ENCODE measurements around the gene TPSD1.
"Not testable (repeated sequence)": the region's sequence is repeated elsewhere in the genome, so short reads cannot be mapped to it uniquely, and the experiment has no call there.

The TPSD1 gene

DNA sequence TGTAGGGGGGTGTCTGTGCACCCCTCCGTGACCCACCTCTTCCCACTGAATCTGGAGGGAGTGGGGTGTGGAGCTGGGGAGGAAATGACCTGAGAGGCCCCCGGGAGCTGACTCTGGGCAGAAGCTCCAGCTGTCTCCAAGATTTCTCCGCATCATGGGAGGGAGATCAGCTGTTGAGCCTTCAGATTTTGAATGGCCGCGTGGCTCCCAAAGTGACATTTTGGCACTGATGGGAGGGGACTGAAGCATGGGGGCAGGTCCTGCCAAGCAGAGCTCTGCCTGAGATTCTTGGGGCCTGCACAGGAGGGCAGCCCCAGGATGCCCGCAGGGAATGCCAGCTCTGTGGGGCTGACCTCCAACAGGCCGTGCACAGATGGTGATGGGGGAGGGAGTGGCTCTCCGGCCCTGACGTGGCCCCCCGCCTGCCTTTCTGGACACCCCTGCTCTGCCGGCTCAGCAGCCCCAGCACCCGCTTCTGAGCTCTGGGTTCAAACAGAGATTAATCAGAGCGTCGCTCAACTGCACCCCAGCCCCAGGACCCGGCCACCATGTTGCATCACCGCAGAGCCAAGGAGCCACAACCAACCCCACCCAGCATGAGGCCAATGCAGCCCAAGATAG, 28.2 kb downstream of the TPSD1 start:
- no peaks in the 10 kb centered on the region for H3K4me1 ChIP-seq (ENCODE audit: control insufficient read depth, insufficient read depth, low read length, unreplicated experiment)

DNA sequence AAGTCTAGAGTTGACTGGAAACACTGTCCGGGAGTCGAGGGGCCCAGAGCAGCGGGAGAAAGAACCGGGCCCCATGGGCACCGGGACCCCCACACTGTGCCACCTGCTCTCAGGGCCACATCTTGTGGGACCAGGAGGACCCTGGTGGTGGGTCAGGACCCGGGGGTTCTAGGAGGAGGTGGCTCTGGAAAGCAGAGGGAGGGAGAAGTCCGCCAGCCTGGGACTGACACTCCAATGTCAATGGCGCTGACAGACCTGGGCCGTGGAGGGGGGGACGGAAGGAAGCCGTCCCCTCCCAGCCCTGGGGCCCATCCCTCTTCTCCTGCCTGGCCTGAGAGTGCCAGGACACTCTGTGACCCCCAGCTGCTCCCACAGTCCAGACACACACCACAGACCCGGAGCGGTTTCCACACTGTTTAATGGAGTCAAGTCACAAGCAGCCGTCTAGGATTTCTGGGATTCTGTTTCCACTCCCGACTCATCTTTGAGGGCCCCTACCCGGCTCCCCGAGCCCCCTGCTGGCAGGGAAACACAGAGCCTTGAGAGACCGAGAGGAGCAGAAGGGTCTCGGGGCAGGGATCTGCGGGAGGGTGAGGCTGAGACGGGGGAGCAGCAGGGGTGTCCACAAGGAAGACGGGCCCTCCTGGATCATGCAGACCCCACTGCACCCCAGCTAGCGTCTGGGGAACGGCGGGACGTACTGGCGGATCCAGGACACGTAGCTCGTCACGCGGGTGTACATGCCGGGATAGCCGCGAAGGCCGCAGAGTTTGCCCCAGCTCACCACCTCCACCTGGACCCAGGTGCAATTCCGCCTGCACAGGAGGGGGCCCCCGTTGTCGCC, 30.0 kb downstream of the TPSD1 start:
- Histone ChIP-seq H3K27ac (ENCODE audit: low read depth, low read length) (no peak overlapping the region), H3K79me2 (ENCODE audit: control insufficient read depth, insufficient read depth, low read length, unreplicated experiment) (no peaks in the 10 kb centered on the region), H3K36me3 (ENCODE audit: insufficient read depth, low read length) (no peaks in the 10 kb centered on the region), H3K4me3 (ENCODE audit: low read depth, low read length) (no peak overlapping the region), H3K4me1 (ENCODE audit: control insufficient read depth, insufficient read depth, low read length, unreplicated experiment) (no peaks in the 10 kb centered on the region), H2AFZ (ENCODE audit: low read length, unreplicated experiment) (no peak overlapping the region), H3K27me3 (ENCODE audit: insufficient read depth, low read length) (peaks cover 57% of the 10 kb centered on the region)

More for the DNA sequence above, 28.2 kb downstream of the TPSD1 start:
- Histone ChIP-seq H3K27ac (ENCODE audit: low read depth, low read length) (no peak overlapping the region), H3K4me3 (ENCODE audit: low read depth, low read length) (no peak overlapping the region), H3K36me3 (ENCODE audit: insufficient read depth, low read length) (no peaks in the 10 kb centered on the region), H2AFZ (ENCODE audit: low read length, unreplicated experiment) (no peak overlapping the region), H3K27me3 (ENCODE audit: insufficient read depth, low read length) (peaks cover 54% of the 10 kb centered on the region), H3K79me2 (ENCODE audit: control insufficient read depth, insufficient read depth, low read length, unreplicated experiment) (no peaks in the 10 kb centered on the region)

DNA sequence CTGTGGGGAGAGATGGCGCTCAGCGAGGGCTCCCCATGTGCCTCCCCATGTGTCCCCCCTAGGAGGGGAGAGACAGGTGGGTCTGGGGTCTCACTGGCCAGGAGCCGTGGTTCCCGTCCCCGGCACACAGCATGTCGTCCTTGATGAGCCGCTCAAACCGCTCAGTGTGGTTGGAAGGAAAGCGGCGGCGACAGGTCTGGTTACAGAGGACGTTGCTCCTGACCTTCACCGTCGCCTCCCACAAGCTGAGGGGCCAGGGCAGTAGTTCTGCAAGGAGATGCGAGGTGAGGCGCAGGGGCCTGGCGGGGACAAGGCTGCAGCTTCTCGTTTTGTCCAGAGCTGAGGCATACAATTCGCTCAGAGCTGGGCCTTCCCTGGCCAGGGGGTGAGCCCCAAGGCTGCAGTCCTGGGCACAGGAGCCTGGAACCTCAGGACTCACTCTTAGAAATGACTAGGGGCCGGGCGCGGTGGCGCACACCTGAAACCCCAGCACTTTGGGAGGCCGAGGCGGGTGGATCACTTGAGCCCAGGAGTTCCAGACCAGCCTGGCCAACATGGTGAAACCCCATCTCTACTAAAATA, 30.7 kb downstream of the TPSD1 start:
- H3K79me2 ChIP-seq (ENCODE audit: control insufficient read depth, insufficient read depth, low read length, unreplicated experiment), result no peaks in the 10 kb centered on the region
- H3K27ac ChIP-seq (ENCODE audit: low read depth, low read length), result no peak overlapping the region
- peaks cover 64% of the 10 kb centered on the region for H3K27me3 ChIP-seq (ENCODE audit: insufficient read depth, low read length)
- H3K36me3 ChIP-seq (ENCODE audit: insufficient read depth, low read length), result no peaks in the 10 kb centered on the region
- H3K4me3 ChIP-seq (ENCODE audit: low read depth, low read length), result no peak overlapping the region
- no peak overlapping the region for H2AFZ ChIP-seq (ENCODE audit: low read length, unreplicated experiment)
- no peaks in the 10 kb centered on the region for H3K4me1 ChIP-seq (ENCODE audit: control insufficient read depth, insufficient read depth, low read length, unreplicated experiment)

DNA sequence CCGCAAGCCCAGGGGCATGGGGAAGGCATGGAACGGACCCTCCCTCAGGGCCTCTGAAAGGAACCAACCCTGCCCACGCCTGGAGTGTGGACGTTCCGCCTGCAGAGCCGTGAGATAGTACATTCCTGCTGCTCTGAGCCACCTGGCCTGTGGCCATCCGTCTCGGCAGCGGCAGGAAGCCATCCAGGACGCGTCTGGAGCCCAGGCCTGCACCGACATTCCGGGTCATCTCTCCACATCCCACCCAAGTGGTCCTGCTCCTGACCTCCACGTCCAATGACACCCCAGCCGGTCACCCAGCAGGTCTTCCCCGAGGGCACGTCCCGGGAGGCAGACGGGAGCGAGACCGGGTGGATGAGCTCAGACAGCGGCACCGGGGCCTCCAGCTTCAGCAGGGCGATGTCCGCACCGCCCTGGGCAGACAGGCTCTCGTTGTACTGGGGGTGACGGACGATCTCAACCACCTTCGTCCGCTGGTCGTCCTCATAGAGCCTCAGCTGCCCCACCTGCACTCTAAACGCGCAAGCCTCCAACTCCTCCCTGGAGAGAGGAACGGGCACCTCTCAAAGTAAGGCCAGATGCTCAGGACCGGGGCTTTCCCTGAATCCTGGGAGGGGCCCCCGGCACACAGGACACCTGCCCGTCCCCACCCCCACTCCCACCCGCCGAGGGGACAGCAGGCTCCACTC, 32.3 kb downstream of the TPSD1 start:
- Histone ChIP-seq H2AFZ (ENCODE audit: low read length, unreplicated experiment) (no peak overlapping the region), H3K79me2 (ENCODE audit: control insufficient read depth, insufficient read depth, low read length, unreplicated experiment) (no peaks in the 10 kb centered on the region), H3K27ac (ENCODE audit: low read depth, low read length) (no peak overlapping the region), H3K4me1 (ENCODE audit: control insufficient read depth, insufficient read depth, low read length, unreplicated experiment) (no peaks in the 10 kb centered on the region), H3K36me3 (ENCODE audit: insufficient read depth, low read length) (no peaks in the 10 kb centered on the region), H3K4me3 (ENCODE audit: low read depth, low read length) (no peak overlapping the region), H3K27me3 (ENCODE audit: insufficient read depth, low read length) (peaks cover 66% of the 10 kb centered on the region)

DNA sequence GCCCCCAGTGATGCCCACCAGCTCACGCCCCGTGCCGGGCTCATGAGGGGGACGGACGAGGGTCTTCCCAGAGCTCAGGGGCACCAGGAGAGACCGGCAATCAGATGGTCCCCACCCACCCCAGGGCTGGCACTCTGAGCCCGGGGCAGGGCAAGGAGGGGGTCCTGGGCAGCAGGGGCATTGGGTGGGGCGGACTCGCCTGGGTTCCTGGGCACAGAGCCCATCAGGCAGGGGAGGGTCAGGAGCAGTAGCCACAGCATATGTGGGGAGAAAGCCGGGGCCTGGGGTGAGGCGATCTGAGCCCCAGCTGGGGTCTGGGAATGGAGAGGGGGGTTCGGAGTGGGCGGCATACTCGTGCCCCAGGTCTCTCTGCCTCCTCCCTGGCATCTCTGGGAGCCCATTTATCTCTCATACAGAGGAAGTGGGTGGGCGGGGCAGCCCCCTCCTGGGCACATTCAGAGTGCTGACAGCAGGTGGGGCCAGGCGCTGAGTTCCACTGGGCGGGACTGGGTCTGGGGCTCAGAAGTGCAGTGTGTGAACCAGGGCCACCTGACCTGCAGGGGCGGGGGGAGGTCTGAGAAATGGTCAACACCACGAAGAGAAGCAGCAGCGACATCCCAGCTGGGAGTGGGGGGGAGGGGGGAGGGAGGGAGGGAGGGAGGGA, 33.1 kb downstream of the TPSD1 start:
- Histone ChIP-seq H3K4me3 (ENCODE audit: low read depth, low read length) (no peak overlapping the region), H3K27me3 (ENCODE audit: insufficient read depth, low read length) (peaks cover 58% of the 10 kb centered on the region), H3K36me3 (ENCODE audit: insufficient read depth, low read length) (no peaks in the 10 kb centered on the region), H3K27ac (ENCODE audit: low read depth, low read length) (no peak overlapping the region), H3K79me2 (ENCODE audit: control insufficient read depth, insufficient read depth, low read length, unreplicated experiment) (no peaks in the 10 kb centered on the region), H2AFZ (ENCODE audit: low read length, unreplicated experiment) (no peak overlapping the region), H3K4me1 (ENCODE audit: control insufficient read depth, insufficient read depth, low read length, unreplicated experiment) (no peaks in the 10 kb centered on the region)

DNA sequence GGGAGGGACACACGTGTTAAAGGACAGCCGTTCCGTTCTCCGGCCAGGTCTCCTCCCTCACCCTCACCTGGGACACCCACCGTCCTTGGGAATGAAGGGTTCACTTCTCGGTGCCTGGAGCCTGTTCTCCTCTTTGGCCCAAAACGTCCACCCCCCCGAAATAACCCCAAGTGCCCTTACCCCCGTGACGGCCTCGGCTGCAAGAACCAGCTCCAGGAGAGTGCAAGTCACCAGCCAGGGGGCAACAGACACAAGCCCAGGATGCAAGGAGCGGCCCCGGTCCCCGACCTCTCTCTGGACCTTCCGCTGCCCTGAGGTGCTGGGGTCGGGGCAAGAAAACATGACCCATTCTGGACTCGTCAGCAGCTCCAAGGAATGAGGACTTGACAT, 33.6 kb downstream of the TPSD1 start:
- Histone ChIP-seq H3K27me3 (ENCODE audit: insufficient read depth, low read length) (peaks cover 57% of the 10 kb centered on the region), H3K27ac (ENCODE audit: low read depth, low read length) (no peak overlapping the region), H2AFZ (ENCODE audit: low read length, unreplicated experiment) (no peak overlapping the region), H3K36me3 (ENCODE audit: insufficient read depth, low read length) (no peaks in the 10 kb centered on the region), H3K4me3 (ENCODE audit: low read depth, low read length) (no peak overlapping the region), H3K4me1 (ENCODE audit: control insufficient read depth, insufficient read depth, low read length, unreplicated experiment) (no peaks in the 10 kb centered on the region), H3K79me2 (ENCODE audit: control insufficient read depth, insufficient read depth, low read length, unreplicated experiment) (no peaks in the 10 kb centered on the region)

DNA sequence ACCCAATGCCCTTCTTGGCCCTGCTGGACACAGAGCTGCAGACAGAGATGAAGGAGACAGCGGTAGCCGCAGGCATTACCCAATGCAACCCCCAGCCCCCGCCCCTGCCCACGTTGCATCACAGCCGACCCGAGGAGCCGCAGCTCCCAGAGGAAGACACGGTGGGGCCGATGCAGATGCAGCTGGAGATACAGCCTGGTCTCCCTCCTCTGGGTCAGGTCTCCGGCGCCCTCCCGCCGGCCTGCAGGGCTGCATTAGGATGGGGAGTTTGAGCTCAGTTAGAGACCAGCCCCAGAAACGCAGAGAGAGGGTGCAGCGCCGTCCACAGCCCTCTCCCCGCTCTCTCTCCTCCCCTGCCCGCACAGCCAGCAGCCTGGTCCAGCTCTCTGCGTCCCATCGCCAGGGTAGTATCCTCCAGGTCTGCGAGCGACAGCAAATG, 34.2 kb downstream of the TPSD1 start:
- Histone ChIP-seq H2AFZ (ENCODE audit: low read length, unreplicated experiment) (no peak overlapping the region), H3K79me2 (ENCODE audit: control insufficient read depth, insufficient read depth, low read length, unreplicated experiment) (no peaks in the 10 kb centered on the region), H3K27ac (ENCODE audit: low read depth, low read length) (no peak overlapping the region), H3K4me3 (ENCODE audit: low read depth, low read length) (no peak overlapping the region), H3K27me3 (ENCODE audit: insufficient read depth, low read length) (peaks cover 57% of the 10 kb centered on the region), H3K4me1 (ENCODE audit: control insufficient read depth, insufficient read depth, low read length, unreplicated experiment) (no peaks in the 10 kb centered on the region), H3K36me3 (ENCODE audit: insufficient read depth, low read length) (no peaks in the 10 kb centered on the region)

DNA sequence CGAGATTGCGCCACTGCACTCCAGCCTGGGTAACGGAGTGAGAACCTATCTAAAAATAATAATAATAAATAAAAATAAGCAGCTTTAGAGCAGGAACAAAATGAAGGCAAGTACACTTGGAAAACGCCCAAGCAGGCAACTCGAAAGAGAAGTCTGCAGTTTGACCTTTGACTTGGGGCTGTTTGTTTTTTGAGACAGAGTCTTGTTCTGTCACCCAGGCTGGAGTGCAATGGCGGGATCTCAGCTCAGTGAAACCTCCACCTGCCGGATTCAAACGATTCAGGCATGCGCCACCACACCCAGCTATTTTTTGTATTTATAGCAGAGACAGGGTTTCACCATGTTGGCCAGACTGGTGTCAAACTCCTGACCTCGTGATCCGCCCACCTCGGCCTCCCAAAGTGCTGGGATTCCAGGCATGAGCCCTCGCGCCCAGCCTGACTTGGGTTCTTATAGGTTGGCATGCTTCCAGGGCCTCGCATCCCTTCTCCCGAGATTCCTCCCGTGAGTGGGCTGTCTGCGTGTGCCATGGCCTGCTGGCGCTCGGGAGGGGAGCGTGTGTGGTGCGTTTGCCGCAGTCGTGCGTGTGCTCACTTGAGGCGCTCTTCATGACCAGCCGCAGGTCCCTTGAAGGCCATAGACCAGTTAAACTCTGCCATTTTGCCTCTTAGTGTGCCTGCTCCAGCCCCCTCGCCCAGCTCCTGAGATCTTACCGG, 35.1 kb downstream of the TPSD1 start:
- H3K27me3 ChIP-seq (ENCODE audit: insufficient read depth, low read length), result peaks cover 48% of the 10 kb centered on the region
- no peaks in the 10 kb centered on the region for H3K4me1 ChIP-seq (ENCODE audit: control insufficient read depth, insufficient read depth, low read length, unreplicated experiment)
- no peak overlapping the region for H2AFZ ChIP-seq (ENCODE audit: low read length, unreplicated experiment)

DNA sequence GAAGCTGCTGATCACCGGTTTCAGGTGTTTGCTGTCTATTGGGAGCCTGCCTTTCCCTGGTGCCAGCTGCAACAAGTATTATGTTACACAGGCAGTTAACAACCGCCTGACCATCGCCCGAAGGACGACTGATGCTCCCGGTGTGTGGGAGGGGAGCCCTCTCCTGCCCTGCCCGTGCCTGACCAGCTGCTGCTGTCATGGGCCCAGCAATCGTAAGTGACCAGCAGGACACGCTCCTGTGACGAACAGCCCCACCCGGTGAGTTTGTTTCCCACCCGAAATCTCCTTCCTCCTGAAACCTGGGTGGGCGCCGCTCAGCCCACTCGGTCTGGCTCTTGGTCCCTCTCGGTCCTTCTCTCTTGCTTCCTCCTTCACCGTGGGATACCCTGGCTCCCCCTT, 35.7 kb downstream of the TPSD1 start:
- Histone ChIP-seq H3K27ac (ENCODE audit: low read depth, low read length) (no peak overlapping the region), H3K4me1 (ENCODE audit: control insufficient read depth, insufficient read depth, low read length, unreplicated experiment) (no peaks in the 10 kb centered on the region), H3K79me2 (ENCODE audit: control insufficient read depth, insufficient read depth, low read length, unreplicated experiment) (no peaks in the 10 kb centered on the region), H3K36me3 (ENCODE audit: insufficient read depth, low read length) (no peaks in the 10 kb centered on the region), H3K27me3 (ENCODE audit: insufficient read depth, low read length) (peaks cover 43% of the 10 kb centered on the region), H3K4me3 (ENCODE audit: low read depth, low read length) (no peak overlapping the region), H2AFZ (ENCODE audit: low read length, unreplicated experiment) (no peak overlapping the region)

More for the DNA sequence above, 35.1 kb downstream of the TPSD1 start:
- Histone ChIP-seq H3K4me3 (ENCODE audit: low read depth, low read length) (no peak overlapping the region), H3K27ac (ENCODE audit: low read depth, low read length) (no peak overlapping the region), H3K79me2 (ENCODE audit: control insufficient read depth, insufficient read depth, low read length, unreplicated experiment) (no peaks in the 10 kb centered on the region), H3K36me3 (ENCODE audit: insufficient read depth, low read length) (no peaks in the 10 kb centered on the region)

DNA sequence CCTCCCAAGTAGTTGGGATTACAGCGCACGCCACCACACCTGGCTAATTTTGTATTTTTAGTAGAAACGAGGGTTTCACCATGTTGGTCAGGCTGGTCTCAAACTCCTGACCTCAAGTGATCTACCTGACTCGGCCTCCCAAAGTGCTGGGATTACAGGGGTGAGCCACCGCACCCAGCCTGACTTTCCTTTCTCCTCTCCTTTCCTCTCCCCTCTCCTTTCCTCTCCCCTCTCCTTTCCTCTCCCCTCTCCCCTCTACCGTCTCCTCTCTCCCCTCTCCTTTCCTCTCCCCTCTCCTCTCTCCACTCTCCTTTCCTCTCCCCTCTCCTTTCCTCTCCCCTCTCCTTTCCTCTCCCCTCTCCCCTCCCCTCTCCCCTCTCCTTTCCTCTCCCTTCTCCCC, 36.3 kb downstream of the TPSD1 start:
- H3K4me3 ChIP-seq (ENCODE audit: low read depth, low read length); H3K36me3 ChIP-seq (ENCODE audit: insufficient read depth, low read length); H3K4me1 ChIP-seq (ENCODE audit: control insufficient read depth, insufficient read depth, low read length, unreplicated experiment); H2AFZ ChIP-seq (ENCODE audit: low read length, unreplicated experiment); H3K27ac ChIP-seq (ENCODE audit: low read depth, low read length); H3K79me2 ChIP-seq (ENCODE audit: control insufficient read depth, insufficient read depth, low read length, unreplicated experiment): not testable (repeated sequence)
- H3K27me3 ChIP-seq (ENCODE audit: insufficient read depth, low read length), result peaks cover 41% of the 10 kb centered on the region

Measured in ACC112 (cell line).